Thoracic aorta (tissue), 2 donors: ENCODE results near the gene DNAH11. TPM values are rescaled to one million over a fixed set of nuclear protein-coding genes. Genes with fewer than 3 reads are reported as not detected.

Experiments
- ATAC-seq: fragments of 150-250 bp; one replicate; pipeline ENCODE4 v1.8.0; 2017; ENCODE audit warnings: low read depth; ENCODE audit not compliant: insufficient number of reproducible peaks, low FRiP score
- DNase-seq: peaks from one replicate; pipeline ENCODE4 v3.0.0-alpha.2; 2020; ENCODE audit warnings: low spot score
- H3K27ac ChIP-seq, 2 donors: fragments of 200-600 bp; sonication (generic); 1 replicate in 1 of 2; 2 replicates in 1 of 2; pipeline ENCODE4 v1.5.1; 2016; ENCODE audit warnings: mild to moderate bottlenecking in 2 of 2, moderate library complexity in 2 of 2
- H3K27me3 ChIP-seq: fragments of 200-600 bp; sonication (generic); replicated peaks from 2 replicates; pipeline ENCODE4 v1.6.0; 2016; ENCODE audit warnings: mild to moderate bottlenecking; ENCODE audit not compliant: insufficient read depth
- H3K36me3 ChIP-seq: fragments of 200-600 bp; sonication (generic); one replicate; pipeline ENCODE4 v1.5.1; 2016
- H3K4me1 ChIP-seq, 2 donors: fragments of 200-600 bp; sonication (generic); 1 replicate in 1 of 2; 2 replicates in 1 of 2; pipeline versions ENCODE4 v1.5.1 to v1.6.0; 2016; ENCODE audit warnings: low read depth in 2 of 2, mild to moderate bottlenecking in 1 of 2; ENCODE audit not compliant: control insufficient read depth in 1 of 2
- H3K4me3 ChIP-seq: fragments of 200-600 bp; sonication (generic); 2 replicates; pipeline ENCODE4 v1.5.1; 2016; ENCODE audit warnings: mild to moderate bottlenecking
- H3K9me3 ChIP-seq: fragments of 200-600 bp; sonication (generic); 2 replicates; pipeline ENCODE4 v1.5.1; 2016
- CTCF ChIP-seq: fragments of 200-600 bp; sonication (generic); IDR thresholded peaks from one replicate; pipeline ENCODE4 v1.5.1; 2019; ENCODE audit warnings: antibody characterized with exemption
- total RNA-seq, 2 donors: library from RNA; depleted of rRNA; stranded (reverse); fragments of >200 nt; gene quantifications; one replicate each; pipeline versions ENCODE4 v1.1.0 to v1.2.3, GENCODE V29; 2016

The DNAH11 gene
- total RNA-seq, 2 donors from 2014 or later: 1.9 to 16.2 TPM

DNA sequence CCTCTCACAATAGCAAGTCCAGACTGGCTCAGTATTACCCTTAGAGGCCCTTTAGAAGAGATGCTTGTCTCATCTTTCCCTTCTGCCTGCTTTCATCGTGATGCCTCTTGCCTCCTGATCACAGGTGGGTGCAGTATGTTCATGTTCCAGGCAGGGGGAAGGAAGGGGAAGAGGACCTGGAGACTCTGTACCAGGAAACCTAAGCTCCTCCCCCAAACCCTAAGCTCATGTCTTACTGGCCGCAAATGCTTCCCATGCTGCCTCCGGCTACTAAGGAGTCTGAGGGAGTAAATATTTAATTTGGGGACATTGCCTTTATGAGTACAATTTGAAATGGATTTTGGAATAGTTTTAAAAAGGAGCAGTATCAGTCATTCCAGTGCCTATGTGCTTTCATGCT is 210.2 kb downstream of the DNAH11 start:
- Histone ChIP-seq H3K4me1 (no peaks in the 10 kb centered on the region), H3K4me3 (no peak overlapping the region), H3K9me3 (no peaks in the 10 kb centered on the region), H3K27ac (no peak overlapping the region), H3K27me3 (no peaks in the 10 kb centered on the region), H3K36me3 (no peaks in the 10 kb centered on the region)
- ATAC-seq: no peak
- DNase-seq: no peak
- TF ChIP-seq CTCF: no peak

GRCh38 chr7:21754963-21755362 is 212.1 kb downstream of the DNAH11 start:
- H3K36me3 ChIP-seq: no peaks in the 10 kb centered on the region
- no peak for ATAC-seq
- no peaks in the 10 kb centered on the region for H3K9me3 ChIP-seq
- no peak overlapping the region for H3K27ac ChIP-seq
- no peak overlapping the region for H3K4me3 ChIP-seq
- no peak for DNase-seq
- no peaks in the 10 kb centered on the region for H3K4me1 ChIP-seq
- H3K27me3 ChIP-seq: no peaks in the 10 kb centered on the region
- TF ChIP-seq CTCF: no peak

GRCh38 chr7:21757537-21758282 is 214.9 kb downstream of the DNAH11 start:
- Histone ChIP-seq H3K9me3 (no peaks in the 10 kb centered on the region), H3K27ac (no peak overlapping the region), H3K4me1 (no peaks in the 10 kb centered on the region), H3K36me3 (no peaks in the 10 kb centered on the region), H3K4me3 (no peak overlapping the region), H3K27me3 (no peaks in the 10 kb centered on the region)
- no peak for DNase-seq
- no peak for ATAC-seq
- TF ChIP-seq CTCF: no peak

DNA sequence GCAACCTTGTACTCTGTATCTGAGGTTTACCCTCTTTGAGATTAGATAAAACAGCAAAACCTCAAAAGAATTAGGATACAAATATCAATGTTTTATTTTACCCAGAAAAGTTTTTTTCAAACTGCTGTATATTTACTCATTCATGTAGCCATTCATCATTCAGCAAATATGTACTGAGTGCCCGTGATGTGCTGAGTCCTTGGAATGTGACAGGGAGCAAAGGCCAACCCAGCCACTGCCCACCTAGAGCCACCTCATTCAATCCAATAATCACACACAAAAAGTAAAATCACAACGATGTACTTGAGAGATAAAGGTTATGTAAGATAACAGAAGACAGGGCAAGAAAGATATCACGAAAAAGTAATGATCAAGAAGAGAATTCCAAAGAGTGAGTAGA is 215.4 kb downstream of the DNAH11 start:
- ATAC-seq: no peak
- H3K4me1 ChIP-seq: no peaks in the 10 kb centered on the region
- H3K4me3 ChIP-seq: no peak overlapping the region
- H3K9me3 ChIP-seq: no peaks in the 10 kb centered on the region
- no peaks in the 10 kb centered on the region for H3K36me3 ChIP-seq
- no peaks in the 10 kb centered on the region for H3K27me3 ChIP-seq
- DNase-seq: no peak
- no peak overlapping the region for H3K27ac ChIP-seq
- no peak for TF ChIP-seq CTCF

- H3K36me3 ChIP-seq: no peaks in the 10 kb centered on the region
- no peaks in the 10 kb centered on the region for H3K27me3 ChIP-seq
- H3K9me3 ChIP-seq: no peaks in the 10 kb centered on the region
- ATAC-seq (no peak), DNase-seq (no peak)
- no peak for TF ChIP-seq CTCF
- no peak overlapping the region for H3K4me3 ChIP-seq
- H3K27ac ChIP-seq: no peak overlapping the region
- H3K4me1 ChIP-seq: no peaks in the 10 kb centered on the region
Measured at GRCh38 chr7:21762469-21762868, 219.6 kb downstream of the DNAH11 start.
